22Rv1 (cell line): ENCODE measurements around the gene ZNF778.

Experiments
- ZFX ChIP-seq: fragments of 450-650 bp; IDR thresholded peaks from 2 replicates; pipeline ENCODE4 v1.6.1; 2017; ENCODE audit warnings: antibody characterized with exemption, borderline replicate concordance
- TF ChIP-seq, protein P1 (sequence below): fragments of 450-650 bp; IDR thresholded peaks from 2 replicates; pipeline ENCODE4 v1.5.1; 2017; ENCODE audit warnings: mild to moderate bottlenecking

- TF ChIP-seq, protein P1, sequence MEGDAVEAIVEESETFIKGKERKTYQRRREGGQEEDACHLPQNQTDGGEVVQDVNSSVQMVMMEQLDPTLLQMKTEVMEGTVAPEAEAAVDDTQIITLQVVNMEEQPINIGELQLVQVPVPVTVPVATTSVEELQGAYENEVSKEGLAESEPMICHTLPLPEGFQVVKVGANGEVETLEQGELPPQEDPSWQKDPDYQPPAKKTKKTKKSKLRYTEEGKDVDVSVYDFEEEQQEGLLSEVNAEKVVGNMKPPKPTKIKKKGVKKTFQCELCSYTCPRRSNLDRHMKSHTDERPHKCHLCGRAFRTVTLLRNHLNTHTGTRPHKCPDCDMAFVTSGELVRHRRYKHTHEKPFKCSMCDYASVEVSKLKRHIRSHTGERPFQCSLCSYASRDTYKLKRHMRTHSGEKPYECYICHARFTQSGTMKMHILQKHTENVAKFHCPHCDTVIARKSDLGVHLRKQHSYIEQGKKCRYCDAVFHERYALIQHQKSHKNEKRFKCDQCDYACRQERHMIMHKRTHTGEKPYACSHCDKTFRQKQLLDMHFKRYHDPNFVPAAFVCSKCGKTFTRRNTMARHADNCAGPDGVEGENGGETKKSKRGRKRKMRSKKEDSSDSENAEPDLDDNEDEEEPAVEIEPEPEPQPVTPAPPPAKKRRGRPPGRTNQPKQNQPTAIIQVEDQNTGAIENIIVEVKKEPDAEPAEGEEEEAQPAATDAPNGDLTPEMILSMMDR: no peak
- no peak for TF ChIP-seq ZFX
These were observed 44.2 kb upstream of the ZNF778 start for GRCh38 chr16:89173174-89173921.
